ENCODE data around the gene IL33. TPM values are rescaled to one million over a fixed set of nuclear protein-coding genes. Genes with fewer than 3 reads are reported as not detected.

The IL33 gene
- total and polyA plus RNA-seq, 2 of the 4 experiments (the other 2 are of a cell fraction) = not detected

Other genes with a start within 250 kb of the IL33 start
- 42.3 and 67.2 TPM in 2 replicates for gene RANBP6, start 200.2 kb upstream of the IL33 start, total RNA-seq (2012; rRNA removed)
- 6.1 and 7.5 TPM in 2 replicates for gene RANBP6, start 200.2 kb upstream of the IL33 start, polyA plus RNA-seq (2012; rRNA removed)
- gene TPD52L3, start 112.6 kb downstream of the IL33 start, total RNA-seq (2012; rRNA removed) = not detected in 2 replicates
- gene TPD52L3, start 112.6 kb downstream of the IL33 start, polyA plus RNA-seq (2012; rRNA removed) = not detected in 2 replicates
- 37.3 and 55.3 TPM in 2 replicates for gene UHRF2, start 197.4 kb downstream of the IL33 start, total RNA-seq (2012; rRNA removed)
- 23.5 and 27.6 TPM in 2 replicates for gene UHRF2, start 197.4 kb downstream of the IL33 start, polyA plus RNA-seq (2012; rRNA removed)

Measured in IMR-90 (cell line).